ENCODE data around the gene DENND2D. TPM values are rescaled to one million over a fixed set of nuclear protein-coding genes. Genes with fewer than 3 reads are reported as not detected.

The DENND2D gene
- total and polyA plus RNA-seq, 2 experiments from 2014 or later, result 2.5 to 3.0 TPM

DNA sequence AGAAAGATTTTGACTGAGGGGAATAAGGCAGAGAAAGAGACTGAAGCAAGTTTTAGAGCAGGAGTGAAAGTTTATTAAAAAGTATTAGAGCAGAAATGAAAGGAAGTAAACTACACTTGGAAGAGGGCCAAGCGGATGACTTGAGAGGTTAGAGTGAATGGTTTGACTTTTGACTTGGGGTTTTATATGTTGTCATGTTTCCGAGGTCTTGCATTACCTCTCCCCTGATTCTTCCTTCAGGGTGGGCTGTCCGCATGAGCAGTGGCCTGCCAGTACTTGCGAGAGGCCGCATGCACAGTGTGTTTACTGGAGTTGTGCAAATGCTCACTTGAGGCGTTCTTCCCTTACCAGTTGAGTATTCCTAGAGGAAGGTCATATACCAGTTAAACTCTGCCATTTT lies 13.0 kb upstream of the DENND2D start:
- no peak overlapping the region for H3K27ac ChIP-seq (ENCODE audit: low read depth)
- no peaks in the 10 kb centered on the region for H3K36me3 ChIP-seq (ENCODE audit: insufficient read depth)
- ATAC-seq, result no peak
- TF ChIP-seq NANOG (IDR thresholded peaks at IDR 0.05; ENCODE audit: borderline replicate concordance) (no peak), EZH2phosphoT487 (IDR thresholded peaks at IDR 0.05; ENCODE audit: unreplicated experiment) (no peak), ZNF114 (CRISPR knock-in tag; IDR thresholded peaks at IDR 0.05) (no peak), STAT1 (IDR thresholded peaks at IDR 0.05; ENCODE audit: unreplicated experiment) (no peak), ZNF331 (CRISPR knock-in tag; IDR thresholded peaks at IDR 0.05; ENCODE audit: low read depth) (no peak), POLR2AphosphoS5 (IDR thresholded peaks at IDR 0.05; ENCODE audit: low read depth) (no peak)
- TF ChIP-seq, protein P1, sequence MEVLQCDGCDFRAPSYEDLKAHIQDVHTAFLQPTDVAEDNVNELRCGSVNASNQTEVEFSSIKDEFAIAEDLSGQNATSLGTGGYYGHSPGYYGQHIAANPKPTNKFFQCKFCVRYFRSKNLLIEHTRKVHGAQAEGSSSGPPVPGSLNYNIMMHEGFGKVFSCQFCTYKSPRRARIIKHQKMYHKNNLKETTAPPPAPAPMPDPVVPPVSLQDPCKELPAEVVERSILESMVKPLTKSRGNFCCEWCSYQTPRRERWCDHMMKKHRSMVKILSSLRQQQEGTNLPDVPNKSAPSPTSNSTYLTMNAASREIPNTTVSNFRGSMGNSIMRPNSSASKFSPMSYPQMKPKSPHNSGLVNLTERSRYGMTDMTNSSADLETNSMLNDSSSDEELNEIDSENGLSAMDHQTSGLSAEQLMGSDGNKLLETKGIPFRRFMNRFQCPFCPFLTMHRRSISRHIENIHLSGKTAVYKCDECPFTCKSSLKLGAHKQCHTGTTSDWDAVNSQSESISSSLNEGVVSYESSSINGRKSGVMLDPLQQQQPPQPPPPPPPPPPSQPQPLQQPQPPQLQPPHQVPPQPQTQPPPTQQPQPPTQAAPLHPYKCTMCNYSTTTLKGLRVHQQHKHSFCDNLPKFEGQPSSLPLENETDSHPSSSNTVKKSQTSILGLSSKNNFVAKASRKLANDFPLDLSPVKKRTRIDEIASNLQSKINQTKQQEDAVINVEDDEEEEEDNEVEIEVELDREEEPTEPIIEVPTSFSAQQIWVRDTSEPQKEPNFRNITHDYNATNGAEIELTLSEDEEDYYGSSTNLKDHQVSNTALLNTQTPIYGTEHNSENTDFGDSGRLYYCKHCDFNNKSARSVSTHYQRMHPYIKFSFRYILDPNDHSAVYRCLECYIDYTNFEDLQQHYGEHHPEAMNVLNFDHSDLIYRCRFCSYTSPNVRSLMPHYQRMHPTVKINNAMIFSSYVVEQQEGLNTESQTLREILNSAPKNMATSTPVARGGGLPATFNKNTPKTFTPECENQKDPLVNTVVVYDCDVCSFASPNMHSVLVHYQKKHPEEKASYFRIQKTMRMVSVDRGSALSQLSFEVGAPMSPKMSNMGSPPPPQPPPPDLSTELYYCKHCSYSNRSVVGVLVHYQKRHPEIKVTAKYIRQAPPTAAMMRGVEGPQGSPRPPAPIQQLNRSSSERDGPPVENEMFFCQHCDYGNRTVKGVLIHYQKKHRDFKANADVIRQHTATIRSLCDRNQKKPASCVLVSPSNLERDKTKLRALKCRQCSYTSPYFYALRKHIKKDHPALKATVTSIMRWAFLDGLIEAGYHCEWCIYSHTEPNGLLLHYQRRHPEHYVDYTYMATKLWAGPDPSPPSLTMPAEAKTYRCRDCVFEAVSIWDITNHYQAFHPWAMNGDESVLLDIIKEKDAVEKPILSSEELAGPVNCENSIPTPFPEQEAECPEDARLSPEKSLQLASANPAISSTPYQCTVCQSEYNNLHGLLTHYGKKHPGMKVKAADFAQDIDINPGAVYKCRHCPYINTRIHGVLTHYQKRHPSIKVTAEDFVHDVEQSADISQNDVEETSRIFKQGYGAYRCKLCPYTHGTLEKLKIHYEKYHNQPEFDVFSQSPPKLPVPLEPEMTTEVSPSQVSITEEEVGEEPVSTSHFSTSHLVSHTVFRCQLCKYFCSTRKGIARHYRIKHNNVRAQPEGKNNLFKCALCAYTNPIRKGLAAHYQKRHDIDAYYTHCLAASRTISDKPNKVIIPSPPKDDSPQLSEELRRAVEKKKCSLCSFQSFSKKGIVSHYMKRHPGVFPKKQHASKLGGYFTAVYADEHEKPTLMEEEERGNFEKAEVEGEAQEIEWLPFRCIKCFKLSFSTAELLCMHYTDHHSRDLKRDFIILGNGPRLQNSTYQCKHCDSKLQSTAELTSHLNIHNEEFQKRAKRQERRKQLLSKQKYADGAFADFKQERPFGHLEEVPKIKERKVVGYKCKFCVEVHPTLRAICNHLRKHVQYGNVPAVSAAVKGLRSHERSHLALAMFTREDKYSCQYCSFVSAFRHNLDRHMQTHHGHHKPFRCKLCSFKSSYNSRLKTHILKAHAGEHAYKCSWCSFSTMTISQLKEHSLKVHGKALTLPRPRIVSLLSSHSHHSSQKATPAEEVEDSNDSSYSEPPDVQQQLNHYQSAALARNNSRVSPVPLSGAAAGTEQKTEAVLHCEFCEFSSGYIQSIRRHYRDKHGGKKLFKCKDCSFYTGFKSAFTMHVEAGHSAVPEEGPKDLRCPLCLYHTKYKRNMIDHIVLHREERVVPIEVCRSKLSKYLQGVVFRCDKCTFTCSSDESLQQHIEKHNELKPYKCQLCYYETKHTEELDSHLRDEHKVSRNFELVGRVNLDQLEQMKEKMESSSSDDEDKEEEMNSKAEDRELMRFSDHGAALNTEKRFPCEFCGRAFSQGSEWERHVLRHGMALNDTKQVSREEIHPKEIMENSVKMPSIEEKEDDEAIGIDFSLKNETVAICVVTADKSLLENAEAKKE (CRISPR knock-in tag; IDR thresholded peaks at IDR 0.05), result no peak
- H3K79me2 ChIP-seq (replicated peaks; ENCODE audit: insufficient read depth), result no peaks in the 10 kb centered on the region
- peak overlapping the region; percentile 78; the same call in 1 of the 2 replicates for H2AFZ ChIP-seq
- no peak overlapping the region for H3K27ac Mint-ChIP-seq
- H3K4me2 ChIP-seq, result no peak overlapping the region
- H3K4me1 ChIP-seq (ENCODE audit: insufficient read depth), result peaks cover 14% of the 10 kb centered on the region
- DNase-seq (ENCODE audit: low spot score), result no peak
- H3K4me3 Mint-ChIP-seq, result no peak overlapping the region
- H4K20me1 ChIP-seq (replicated peaks; ENCODE audit: insufficient read depth), result no peaks in the 10 kb centered on the region
- H3K4me3 ChIP-seq, result no peak overlapping the region
- peaks cover 3% of the 10 kb centered on the region for H3K27me3 Mint-ChIP-seq (ENCODE audit: insufficient read depth, low read depth, poor library complexity)
- no peaks in the 10 kb centered on the region for H3K27me3 ChIP-seq (ENCODE audit: insufficient read depth)
- no peaks in the 10 kb centered on the region for H3K36me3 Mint-ChIP-seq (ENCODE audit: low read depth)
- H3K9me2 ChIP-seq (ENCODE audit: insufficient read depth), result peaks cover 37% of the 10 kb centered on the region
- H3F3A ChIP-seq (replicated peaks; ENCODE audit: low read depth), result no peaks in the 10 kb centered on the region
- H3K4me1 Mint-ChIP-seq, result peaks cover 29% of the 10 kb centered on the region
- H3K9me3 Mint-ChIP-seq, result no peaks in the 10 kb centered on the region
